ENCODE results near the gene CTSF.

DNA sequence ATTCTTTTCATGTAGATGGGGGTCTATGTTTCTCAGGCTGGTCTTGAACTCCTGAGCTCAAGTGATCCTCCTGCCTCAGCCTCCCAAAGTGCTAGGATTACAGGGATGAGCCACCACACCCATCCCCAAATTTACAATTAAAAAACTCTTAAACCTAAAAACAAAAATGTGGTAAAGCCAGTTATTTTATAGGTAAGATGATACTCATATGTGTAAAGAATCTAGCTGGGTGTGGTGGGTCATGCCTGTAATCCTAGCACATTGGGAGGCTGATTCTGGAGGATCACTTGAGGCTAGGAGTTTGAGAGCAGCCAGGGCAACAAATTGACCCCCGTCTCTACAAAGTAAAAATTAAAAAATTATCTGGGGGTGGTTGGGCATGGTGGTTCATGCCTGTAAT is 44.1 kb upstream of the CTSF start:
- no peak for TF ChIP-seq SUZ12 (IDR thresholded peaks at IDR 0.05)
- TF ChIP-seq TARDBP (IDR thresholded peaks at IDR 0.05) = no peak
- no peak for TF ChIP-seq HDGF (IDR thresholded peaks at IDR 0.05; ENCODE audit: borderline replicate concordance)
- TF ChIP-seq BHLHE40 (IDR thresholded peaks at IDR 0.05; ENCODE audit: borderline replicate concordance) = no peak
- TF ChIP-seq SP1 (IDR thresholded peaks at IDR 0.05) = no peak
- TF ChIP-seq FOXK2 (IDR thresholded peaks at IDR 0.05) = no peak
- TF ChIP-seq FOXA1 (IDR thresholded peaks at IDR 0.05) = no peak
- TF ChIP-seq NFRKB (IDR thresholded peaks at IDR 0.05) = no peak
- TF ChIP-seq FOXM1 (IDR thresholded peaks at IDR 0.05; ENCODE audit: borderline replicate concordance) = no peak
- TF ChIP-seq CTBP1 (IDR thresholded peaks at IDR 0.05; ENCODE audit: borderline replicate concordance) = no peak
- no peak for TF ChIP-seq ARNT (IDR thresholded peaks at IDR 0.05)
